RWPE1 (cell line): ENCODE measurements around the gene CACNA1S.

Experiments used
- CTCF ChIA-PET: fragments of 350-600 bp; sonication (Branson Sonifier 250); formaldehyde crosslinking; extraction: SDS; loops from one replicate; lab custom pipeline; 2021; lab: Yijun Ruan, JAX
- POLR2A ChIA-PET: fragments of 400-600 bp; formaldehyde crosslinking; extraction: SDS; loops from one replicate; lab custom pipeline; 2020; ENCODE audit warnings: antibody characterized with exemption; ENCODE audit not compliant: low non-redundant PET; lab: Yijun Ruan, JAX
- DNase-seq: peaks from one replicate; pipeline ENCODE4 v3.0.0; 2012; ENCODE audit warnings: low spot score
- H3K27ac ChIP-seq: fragments of 450-650 bp; 2 replicates; pipeline ENCODE4 v1.5.1; 2017
- TF ChIP-seq, protein P1 (sequence below): fragments of 450-650 bp; conservative IDR thresholded peaks from 2 replicates; pipeline ENCODE4 v1.5.1; 2017; ENCODE audit warnings: low read depth, mild to moderate bottlenecking

Gene CACNA1S

DNA sequence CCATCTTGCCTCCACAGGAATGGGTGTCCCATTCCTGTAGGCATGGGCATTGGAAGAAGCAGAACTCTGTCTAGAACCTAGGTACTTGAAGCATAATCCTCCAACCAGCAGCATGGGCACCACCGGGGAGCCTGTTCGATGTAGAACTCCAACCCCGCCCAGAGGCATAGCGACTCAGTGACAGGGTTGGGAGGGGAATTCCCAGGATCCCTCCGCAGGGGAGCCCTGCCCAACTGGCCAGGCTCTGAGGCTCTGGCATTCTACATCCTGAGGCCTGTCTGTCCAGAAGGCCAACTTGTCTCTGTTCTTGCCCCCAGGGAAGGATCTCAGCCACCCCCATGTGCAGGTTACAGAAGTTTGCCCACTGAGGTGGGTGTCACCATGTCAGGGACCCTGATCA lies 38.2 kb downstream of the CACNA1S start:
- TF ChIP-seq, protein P1, sequence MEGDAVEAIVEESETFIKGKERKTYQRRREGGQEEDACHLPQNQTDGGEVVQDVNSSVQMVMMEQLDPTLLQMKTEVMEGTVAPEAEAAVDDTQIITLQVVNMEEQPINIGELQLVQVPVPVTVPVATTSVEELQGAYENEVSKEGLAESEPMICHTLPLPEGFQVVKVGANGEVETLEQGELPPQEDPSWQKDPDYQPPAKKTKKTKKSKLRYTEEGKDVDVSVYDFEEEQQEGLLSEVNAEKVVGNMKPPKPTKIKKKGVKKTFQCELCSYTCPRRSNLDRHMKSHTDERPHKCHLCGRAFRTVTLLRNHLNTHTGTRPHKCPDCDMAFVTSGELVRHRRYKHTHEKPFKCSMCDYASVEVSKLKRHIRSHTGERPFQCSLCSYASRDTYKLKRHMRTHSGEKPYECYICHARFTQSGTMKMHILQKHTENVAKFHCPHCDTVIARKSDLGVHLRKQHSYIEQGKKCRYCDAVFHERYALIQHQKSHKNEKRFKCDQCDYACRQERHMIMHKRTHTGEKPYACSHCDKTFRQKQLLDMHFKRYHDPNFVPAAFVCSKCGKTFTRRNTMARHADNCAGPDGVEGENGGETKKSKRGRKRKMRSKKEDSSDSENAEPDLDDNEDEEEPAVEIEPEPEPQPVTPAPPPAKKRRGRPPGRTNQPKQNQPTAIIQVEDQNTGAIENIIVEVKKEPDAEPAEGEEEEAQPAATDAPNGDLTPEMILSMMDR = no peak
- no peak overlapping the region for H3K27ac ChIP-seq
- no peak for DNase-seq
- ChIA-PET POLR2A (no interaction called here), CTCF (interaction anchor here (0.8 kb wide), 1 partner anchor 26 kb away, joined by 5 read pairs; no protein-coding TSS in a partner anchor)

DNA sequence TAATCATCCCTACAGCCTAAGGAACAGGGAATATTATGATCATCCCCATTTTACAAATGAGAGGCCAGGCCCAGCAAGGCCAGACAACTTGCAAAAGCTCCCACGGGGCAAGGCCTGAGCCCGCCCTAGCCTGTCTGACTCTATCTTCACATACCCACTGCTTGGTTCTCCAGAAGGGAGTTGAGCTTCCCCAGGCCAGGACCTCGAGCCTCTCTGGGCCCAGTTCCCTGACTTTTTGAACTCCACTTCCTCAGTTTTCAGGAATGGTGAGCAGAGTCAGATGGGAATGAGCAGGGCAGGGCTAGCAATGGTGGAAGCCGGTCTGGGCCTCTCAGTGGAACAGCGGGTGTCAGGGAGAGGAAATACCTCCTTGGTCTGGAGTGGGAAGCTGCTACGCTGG lies 39.3 kb downstream of the CACNA1S start:
- CTCF ChIA-PET = interaction anchor here (0.6 to 1.5 kb wide), 3 partner anchors 13 to 47 kb away, joined by 4 to 5 read pairs (median 4); no protein-coding TSS in a partner anchor
- no peak for DNase-seq
- TF ChIP-seq, protein P1 = no peak

DNA sequence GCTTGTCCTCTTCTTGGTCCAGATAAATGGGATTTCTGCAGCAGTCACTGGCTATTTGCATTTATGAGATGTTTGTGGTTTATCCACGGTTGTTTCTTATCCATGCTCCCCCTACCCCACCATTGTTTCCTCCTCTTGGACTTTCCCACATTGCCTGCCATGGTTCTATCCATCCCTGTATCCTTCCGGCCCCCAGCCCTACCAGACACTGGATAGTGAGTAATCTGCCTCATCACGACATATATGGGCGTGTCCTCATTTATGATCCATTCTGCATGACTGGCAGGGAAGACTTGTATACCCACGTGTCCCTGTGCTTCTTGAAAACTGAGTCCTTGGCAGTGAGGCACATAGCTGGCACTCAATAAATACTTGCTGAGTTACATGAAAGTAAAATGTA lies 40.1 kb downstream of the CACNA1S start:
- ChIA-PET CTCF (interaction anchor here (1.5 kb wide), 1 partner anchor 41 kb away, joined by 5 read pairs; no protein-coding TSS in a partner anchor), POLR2A (no interaction called here)
- TF ChIP-seq, protein P1 = no peak

More for the DNA sequence above, 39.3 kb downstream of the CACNA1S start:
- H3K27ac ChIP-seq = no peak overlapping the region
- POLR2A ChIA-PET = no interaction called here

DNA sequence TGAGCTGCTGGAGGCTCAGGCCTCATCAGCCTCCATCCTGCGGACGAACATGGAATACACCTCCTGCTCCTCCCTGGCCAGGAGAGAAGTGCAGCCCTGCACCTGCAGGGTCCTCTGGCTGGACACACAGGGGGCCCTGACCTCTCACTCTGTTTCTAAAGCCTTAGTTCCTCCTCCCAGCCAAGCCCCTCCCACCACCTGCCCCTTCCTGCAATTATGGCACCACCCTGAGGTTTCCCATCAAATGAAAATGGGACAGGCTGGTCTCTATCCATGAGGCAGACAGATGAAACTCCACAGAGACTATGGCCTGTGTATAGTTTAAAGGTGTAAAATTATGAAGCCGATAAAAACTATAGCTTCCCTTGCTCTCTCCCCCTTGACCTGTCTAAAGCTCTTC lies 42.6 kb downstream of the CACNA1S start:
- TF ChIP-seq, protein P1 = no peak
- no peak for DNase-seq
- ChIA-PET CTCF (interaction anchor here (0.6 to 0.7 kb wide), 2 partner anchors 46 to 286 kb away, joined by 3 read pairs; no protein-coding TSS in a partner anchor), POLR2A (no interaction called here)
- H3K27ac ChIP-seq = no peak overlapping the region

More for the DNA sequence above, 40.1 kb downstream of the CACNA1S start:
- H3K27ac ChIP-seq = no peak overlapping the region
- peak; percentile 86 for DNase-seq

DNA sequence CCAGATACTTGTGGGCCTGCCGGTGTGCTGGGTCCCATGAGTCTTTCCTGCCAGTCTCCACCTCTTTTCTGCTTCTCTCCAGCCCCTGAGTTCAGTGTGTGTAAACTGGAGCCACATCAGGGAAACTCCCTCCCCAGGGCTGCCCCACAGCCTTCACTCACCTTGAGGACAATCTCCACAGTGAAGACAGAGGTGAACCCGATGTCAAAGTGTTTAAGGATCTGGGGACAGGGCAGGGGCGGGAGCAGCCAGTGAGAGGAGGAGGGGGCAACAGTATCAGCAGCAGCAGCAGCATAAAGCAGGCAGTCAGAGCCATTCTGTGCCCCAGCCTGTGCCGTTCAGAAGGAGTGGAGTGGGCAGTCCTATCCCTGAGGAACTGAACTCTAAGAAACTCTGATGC lies 43.2 kb downstream of the CACNA1S start:
- no peak for DNase-seq
- ChIA-PET CTCF (no interaction called here), POLR2A (no interaction called here)
- no peak overlapping the region for H3K27ac ChIP-seq
- TF ChIP-seq, protein P1 = no peak

DNA sequence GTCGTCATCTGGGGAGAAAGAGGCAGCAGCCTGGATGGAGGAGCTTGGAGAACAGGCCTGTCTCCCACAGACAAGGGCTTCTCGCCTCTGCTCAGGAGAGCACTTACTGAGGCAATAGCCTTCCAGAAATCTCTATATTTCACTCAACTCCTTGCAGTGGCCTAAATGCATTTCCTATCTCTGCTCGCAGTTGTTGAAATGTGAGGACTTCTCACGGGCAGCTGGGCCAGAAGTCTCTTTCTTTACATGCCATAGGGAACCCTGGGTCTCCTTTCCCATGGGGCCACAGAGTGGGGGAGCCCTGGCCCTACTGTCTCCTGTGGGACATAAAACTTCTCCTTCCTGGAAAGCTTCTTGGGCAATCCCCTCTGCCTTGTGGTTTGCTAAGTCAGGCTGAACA lies 45.2 kb downstream of the CACNA1S start:
- POLR2A ChIA-PET = no interaction called here
- TF ChIP-seq, protein P1 = no peak
- CTCF ChIA-PET = interaction anchor here (1.0 kb wide), 1 partner anchor 8 kb away, joined by 3 read pairs; no protein-coding TSS in a partner anchor
- DNase-seq = no peak
- H3K27ac ChIP-seq = no peak overlapping the region
